WTC11 (cell line): Measurements from ENCODE around the gene SSH2. TPM values are rescaled to one million over a fixed set of nuclear protein-coding genes. Genes with fewer than 3 reads are reported as not detected.

Source experiments
- ATAC-seq: fragments of 200-7000 bp; cut with Tn5 transposase; 2 replicates; pipeline ENCODE4 v1.10.0; 2021; ENCODE audit warnings: mild to moderate bottlenecking, moderate library complexity
- CTCF ChIA-PET: fragments of 300-600 bp; sonication (Branson Sonifier 250); formaldehyde crosslinking; loops from one replicate; lab custom pipeline; 2021; ENCODE audit warnings: antibody characterized with exemption; lab: Charles Lee
- POLR2A ChIA-PET: fragments of 350-600 bp; sonication (Branson Sonifier 250); formaldehyde crosslinking; loops from one replicate; lab custom pipeline; 2021; ENCODE audit warnings: antibody characterized with exemption; lab: Charles Lee
- DNase-seq: peaks from one replicate; pipeline ENCODE4 v3.0.0; 2021; ENCODE audit warnings: low spot score
- H3K27ac Mint-ChIP-seq: 2 replicates; pipeline ENCODE4 v1.8.0; 2021; ENCODE audit warnings: mixed read lengths
- H3K27me3 Mint-ChIP-seq: 2 replicates; pipeline ENCODE4 v1.8.0; 2021; ENCODE audit warnings: low read depth, mild to moderate bottlenecking, moderate library complexity, mixed read lengths
- H3K36me3 Mint-ChIP-seq: 2 replicates; pipeline ENCODE4 v1.8.0; 2021; ENCODE audit warnings: mixed read lengths
- H3K4me1 Mint-ChIP-seq: 2 replicates; pipeline ENCODE4 v1.8.0; 2022; ENCODE audit warnings: mixed read lengths
- H3K4me3 Mint-ChIP-seq: 2 replicates; pipeline ENCODE4 v1.8.0; 2021; ENCODE audit warnings: mild to moderate bottlenecking, moderate library complexity, mixed read lengths
- H3K9me3 Mint-ChIP-seq: 2 replicates; pipeline ENCODE4 v1.8.0; 2021; ENCODE audit warnings: mixed read lengths
- CREB1 ChIP-seq: sonication (generic); formaldehyde crosslinking; IDR thresholded peaks from 2 replicates; pipeline ENCODE4 v1.8.0; 2023; ENCODE audit warnings: mild to moderate bottlenecking, missing genetic modification reagents
- ESRRA ChIP-seq: sonication (generic); formaldehyde crosslinking; IDR thresholded peaks from 2 replicates; pipeline ENCODE4 v1.8.1; 2022; ENCODE audit warnings: mild to moderate bottlenecking, missing genetic modification reagents, borderline replicate concordance
- FOXP1 ChIP-seq: sonication (generic); formaldehyde crosslinking; IDR thresholded peaks from 2 replicates; pipeline ENCODE4 v1.8.0; 2022; ENCODE audit warnings: missing genetic modification reagents, mild to moderate bottlenecking, moderate library complexity, borderline replicate concordance
- JAZF1 ChIP-seq: fragments of 250-450 bp; sonication (Bioruptor Pico); IDR thresholded peaks from 2 replicates; pipeline ENCODE4 v1.9.0; 2021; ENCODE audit warnings: moderate library complexity, mild to moderate bottlenecking, inconsistent platforms
- NFATC4 ChIP-seq: fragments of 250-450 bp; sonication (Bioruptor Pico); IDR thresholded peaks from 2 replicates; pipeline ENCODE4 v1.9.0; 2021; ENCODE audit warnings: mild to moderate bottlenecking
- NFYB ChIP-seq: sonication (generic); formaldehyde crosslinking; conservative IDR thresholded peaks from 2 replicates; pipeline ENCODE4 v1.8.0; 2022; ENCODE audit warnings: low read depth, missing genetic modification reagents
- RORB ChIP-seq: fragments of 250-450 bp; sonication (Bioruptor Pico); IDR thresholded peaks from 2 replicates; pipeline ENCODE4 v1.9.0; 2021; ENCODE audit warnings: mild to moderate bottlenecking
- ZNF219 ChIP-seq: sonication (generic); formaldehyde crosslinking; IDR thresholded peaks from 2 replicates; pipeline ENCODE4 v1.8.0; 2023; ENCODE audit warnings: missing genetic modification reagents, mild to moderate bottlenecking, borderline replicate concordance
- ZNF416 ChIP-seq: fragments of 250-450 bp; sonication (Bioruptor Pico); IDR thresholded peaks from 2 replicates; pipeline ENCODE4 v1.9.0; 2021; ENCODE audit warnings: mild to moderate bottlenecking, inconsistent platforms
- total RNA-seq: library from RNA; stranded (reverse); gene quantifications from 3 replicates; pipeline ENCODE4 v1.2.3, GENCODE V29; 2021
- TF ChIP-seq, protein P1 (sequence below): sonication (generic); formaldehyde crosslinking; IDR thresholded peaks from 2 replicates; pipeline ENCODE4 v1.8.0; 2023; ENCODE audit warnings: missing genetic modification reagents, mild to moderate bottlenecking, borderline replicate concordance
- TF ChIP-seq, protein P2 (sequence below): fragments of 200-600 bp; IDR thresholded peaks from 2 replicates; pipeline ENCODE4 v1.8.0; 2022; ENCODE audit warnings: antibody characterized with exemption
- TF ChIP-seq, protein P3 (sequence below): fragments of 250-450 bp; sonication (Bioruptor Pico); IDR thresholded peaks from 2 replicates; pipeline ENCODE4 v1.9.0; 2021; ENCODE audit warnings: mild to moderate bottlenecking, borderline replicate concordance
- TF ChIP-seq, protein P4 (sequence below): sonication (generic); formaldehyde crosslinking; IDR thresholded peaks from 2 replicates; pipeline ENCODE4 v1.8.1; 2023; ENCODE audit warnings: mild to moderate bottlenecking, missing genetic modification reagents, moderate library complexity
- TF ChIP-seq, protein P5 (sequence below): sonication (generic); formaldehyde crosslinking; IDR thresholded peaks from 2 replicates; pipeline ENCODE4 v1.8.0; 2022; ENCODE audit warnings: mild to moderate bottlenecking, missing genetic modification reagents
- TF ChIP-seq, protein P6 (sequence below): sonication (generic); formaldehyde crosslinking; IDR thresholded peaks from 2 replicates; pipeline ENCODE4 v1.8.1; 2023; ENCODE audit warnings: mild to moderate bottlenecking, missing genetic modification reagents, borderline replicate concordance

SSH2 gene
- total RNA-seq, 1 experiment from 2014 or later: 14.3 TPM

DNA sequence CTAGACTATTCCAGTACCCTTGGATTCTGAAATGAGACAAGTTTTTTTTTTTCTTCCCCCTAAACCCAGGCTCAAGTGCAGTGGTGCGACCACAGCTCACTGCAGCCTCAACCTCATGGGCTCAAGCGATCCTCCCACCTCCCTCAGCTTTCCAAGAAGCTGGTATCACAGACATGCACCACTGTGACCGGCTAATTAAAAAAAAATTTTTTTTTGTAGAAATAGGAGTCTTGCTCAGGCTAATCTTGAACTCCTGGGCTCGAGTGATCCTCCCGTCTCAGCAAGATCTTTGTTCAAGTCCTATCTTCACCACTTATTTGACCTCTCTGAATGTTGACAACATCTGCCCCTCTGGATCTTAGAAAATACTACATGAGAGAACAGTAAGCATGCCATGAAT is 280.7 kb downstream of the SSH2 start:
- DNase-seq (no peak), ATAC-seq (no peak)
- H3K27ac Mint-ChIP-seq: no peak overlapping the region
- H3K4me3 Mint-ChIP-seq: no peak overlapping the region
- ChIA-PET CTCF (interaction anchor here (1.5 kb wide), 1 partner anchor 10 kb away, joined by 5 read pairs; no protein-coding TSS in a partner anchor), POLR2A (no interaction called here)
- H3K9me3 Mint-ChIP-seq: no peaks in the 10 kb centered on the region
- no peak for TF ChIP-seq ZNF219 (CRISPR knock-in tag)
- TF ChIP-seq, protein P1, sequence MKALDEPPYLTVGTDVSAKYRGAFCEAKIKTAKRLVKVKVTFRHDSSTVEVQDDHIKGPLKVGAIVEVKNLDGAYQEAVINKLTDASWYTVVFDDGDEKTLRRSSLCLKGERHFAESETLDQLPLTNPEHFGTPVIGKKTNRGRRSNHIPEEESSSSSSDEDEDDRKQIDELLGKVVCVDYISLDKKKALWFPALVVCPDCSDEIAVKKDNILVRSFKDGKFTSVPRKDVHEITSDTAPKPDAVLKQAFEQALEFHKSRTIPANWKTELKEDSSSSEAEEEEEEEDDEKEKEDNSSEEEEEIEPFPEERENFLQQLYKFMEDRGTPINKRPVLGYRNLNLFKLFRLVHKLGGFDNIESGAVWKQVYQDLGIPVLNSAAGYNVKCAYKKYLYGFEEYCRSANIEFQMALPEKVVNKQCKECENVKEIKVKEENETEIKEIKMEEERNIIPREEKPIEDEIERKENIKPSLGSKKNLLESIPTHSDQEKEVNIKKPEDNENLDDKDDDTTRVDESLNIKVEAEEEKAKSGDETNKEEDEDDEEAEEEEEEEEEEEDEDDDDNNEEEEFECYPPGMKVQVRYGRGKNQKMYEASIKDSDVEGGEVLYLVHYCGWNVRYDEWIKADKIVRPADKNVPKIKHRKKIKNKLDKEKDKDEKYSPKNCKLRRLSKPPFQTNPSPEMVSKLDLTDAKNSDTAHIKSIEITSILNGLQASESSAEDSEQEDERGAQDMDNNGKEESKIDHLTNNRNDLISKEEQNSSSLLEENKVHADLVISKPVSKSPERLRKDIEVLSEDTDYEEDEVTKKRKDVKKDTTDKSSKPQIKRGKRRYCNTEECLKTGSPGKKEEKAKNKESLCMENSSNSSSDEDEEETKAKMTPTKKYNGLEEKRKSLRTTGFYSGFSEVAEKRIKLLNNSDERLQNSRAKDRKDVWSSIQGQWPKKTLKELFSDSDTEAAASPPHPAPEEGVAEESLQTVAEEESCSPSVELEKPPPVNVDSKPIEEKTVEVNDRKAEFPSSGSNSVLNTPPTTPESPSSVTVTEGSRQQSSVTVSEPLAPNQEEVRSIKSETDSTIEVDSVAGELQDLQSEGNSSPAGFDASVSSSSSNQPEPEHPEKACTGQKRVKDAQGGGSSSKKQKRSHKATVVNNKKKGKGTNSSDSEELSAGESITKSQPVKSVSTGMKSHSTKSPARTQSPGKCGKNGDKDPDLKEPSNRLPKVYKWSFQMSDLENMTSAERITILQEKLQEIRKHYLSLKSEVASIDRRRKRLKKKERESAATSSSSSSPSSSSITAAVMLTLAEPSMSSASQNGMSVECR (CRISPR knock-in tag): no peak
- TF ChIP-seq, protein P2, sequence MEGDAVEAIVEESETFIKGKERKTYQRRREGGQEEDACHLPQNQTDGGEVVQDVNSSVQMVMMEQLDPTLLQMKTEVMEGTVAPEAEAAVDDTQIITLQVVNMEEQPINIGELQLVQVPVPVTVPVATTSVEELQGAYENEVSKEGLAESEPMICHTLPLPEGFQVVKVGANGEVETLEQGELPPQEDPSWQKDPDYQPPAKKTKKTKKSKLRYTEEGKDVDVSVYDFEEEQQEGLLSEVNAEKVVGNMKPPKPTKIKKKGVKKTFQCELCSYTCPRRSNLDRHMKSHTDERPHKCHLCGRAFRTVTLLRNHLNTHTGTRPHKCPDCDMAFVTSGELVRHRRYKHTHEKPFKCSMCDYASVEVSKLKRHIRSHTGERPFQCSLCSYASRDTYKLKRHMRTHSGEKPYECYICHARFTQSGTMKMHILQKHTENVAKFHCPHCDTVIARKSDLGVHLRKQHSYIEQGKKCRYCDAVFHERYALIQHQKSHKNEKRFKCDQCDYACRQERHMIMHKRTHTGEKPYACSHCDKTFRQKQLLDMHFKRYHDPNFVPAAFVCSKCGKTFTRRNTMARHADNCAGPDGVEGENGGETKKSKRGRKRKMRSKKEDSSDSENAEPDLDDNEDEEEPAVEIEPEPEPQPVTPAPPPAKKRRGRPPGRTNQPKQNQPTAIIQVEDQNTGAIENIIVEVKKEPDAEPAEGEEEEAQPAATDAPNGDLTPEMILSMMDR: no peak
- no peak for TF ChIP-seq NFYB (CRISPR knock-in tag)
- TF ChIP-seq NFATC4: no peak
- TF ChIP-seq ESRRA (CRISPR knock-in tag): no peak
- TF ChIP-seq CREB1: no peak
- TF ChIP-seq, protein P3, sequence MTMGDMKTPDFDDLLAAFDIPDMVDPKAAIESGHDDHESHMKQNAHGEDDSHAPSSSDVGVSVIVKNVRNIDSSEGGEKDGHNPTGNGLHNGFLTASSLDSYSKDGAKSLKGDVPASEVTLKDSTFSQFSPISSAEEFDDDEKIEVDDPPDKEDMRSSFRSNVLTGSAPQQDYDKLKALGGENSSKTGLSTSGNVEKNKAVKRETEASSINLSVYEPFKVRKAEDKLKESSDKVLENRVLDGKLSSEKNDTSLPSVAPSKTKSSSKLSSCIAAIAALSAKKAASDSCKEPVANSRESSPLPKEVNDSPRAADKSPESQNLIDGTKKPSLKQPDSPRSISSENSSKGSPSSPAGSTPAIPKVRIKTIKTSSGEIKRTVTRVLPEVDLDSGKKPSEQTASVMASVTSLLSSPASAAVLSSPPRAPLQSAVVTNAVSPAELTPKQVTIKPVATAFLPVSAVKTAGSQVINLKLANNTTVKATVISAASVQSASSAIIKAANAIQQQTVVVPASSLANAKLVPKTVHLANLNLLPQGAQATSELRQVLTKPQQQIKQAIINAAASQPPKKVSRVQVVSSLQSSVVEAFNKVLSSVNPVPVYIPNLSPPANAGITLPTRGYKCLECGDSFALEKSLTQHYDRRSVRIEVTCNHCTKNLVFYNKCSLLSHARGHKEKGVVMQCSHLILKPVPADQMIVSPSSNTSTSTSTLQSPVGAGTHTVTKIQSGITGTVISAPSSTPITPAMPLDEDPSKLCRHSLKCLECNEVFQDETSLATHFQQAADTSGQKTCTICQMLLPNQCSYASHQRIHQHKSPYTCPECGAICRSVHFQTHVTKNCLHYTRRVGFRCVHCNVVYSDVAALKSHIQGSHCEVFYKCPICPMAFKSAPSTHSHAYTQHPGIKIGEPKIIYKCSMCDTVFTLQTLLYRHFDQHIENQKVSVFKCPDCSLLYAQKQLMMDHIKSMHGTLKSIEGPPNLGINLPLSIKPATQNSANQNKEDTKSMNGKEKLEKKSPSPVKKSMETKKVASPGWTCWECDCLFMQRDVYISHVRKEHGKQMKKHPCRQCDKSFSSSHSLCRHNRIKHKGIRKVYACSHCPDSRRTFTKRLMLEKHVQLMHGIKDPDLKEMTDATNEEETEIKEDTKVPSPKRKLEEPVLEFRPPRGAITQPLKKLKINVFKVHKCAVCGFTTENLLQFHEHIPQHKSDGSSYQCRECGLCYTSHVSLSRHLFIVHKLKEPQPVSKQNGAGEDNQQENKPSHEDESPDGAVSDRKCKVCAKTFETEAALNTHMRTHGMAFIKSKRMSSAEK: no peak
- TF ChIP-seq, protein P4, sequence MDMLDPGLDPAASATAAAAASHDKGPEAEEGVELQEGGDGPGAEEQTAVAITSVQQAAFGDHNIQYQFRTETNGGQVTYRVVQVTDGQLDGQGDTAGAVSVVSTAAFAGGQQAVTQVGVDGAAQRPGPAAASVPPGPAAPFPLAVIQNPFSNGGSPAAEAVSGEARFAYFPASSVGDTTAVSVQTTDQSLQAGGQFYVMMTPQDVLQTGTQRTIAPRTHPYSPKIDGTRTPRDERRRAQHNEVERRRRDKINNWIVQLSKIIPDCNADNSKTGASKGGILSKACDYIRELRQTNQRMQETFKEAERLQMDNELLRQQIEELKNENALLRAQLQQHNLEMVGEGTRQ (CRISPR knock-in tag): no peak
- no peaks in the 10 kb centered on the region for H3K4me1 Mint-ChIP-seq
- H3K27me3 Mint-ChIP-seq: no peaks in the 10 kb centered on the region
- H3K36me3 Mint-ChIP-seq: peaks cover 2% of the 10 kb centered on the region; the same call in 1 of the 2 replicates

DNA sequence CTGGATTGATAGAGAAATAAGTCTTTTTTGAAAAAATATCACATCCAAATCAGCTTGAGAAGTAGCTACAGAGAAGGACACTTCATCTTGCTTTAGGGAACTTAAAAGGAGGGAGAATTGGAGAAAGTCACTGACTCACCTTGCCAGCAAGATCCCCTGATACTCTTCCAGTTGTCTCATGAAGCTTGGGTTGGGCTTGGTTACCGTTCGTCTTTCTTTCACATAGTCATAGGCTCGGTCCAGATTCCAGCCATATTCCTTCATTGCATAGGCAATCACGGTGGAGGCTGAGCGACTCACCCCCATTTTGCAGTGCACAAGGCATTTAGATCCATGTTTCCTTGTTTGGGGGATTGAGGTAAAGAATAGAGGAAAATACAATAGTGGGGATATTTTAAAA is 282.0 kb downstream of the SSH2 start:
- no peak for DNase-seq
- H3K4me3 Mint-ChIP-seq: no peak overlapping the region
- ATAC-seq: no peak
- H3K36me3 Mint-ChIP-seq: peaks cover 2% of the 10 kb centered on the region; the same call in 1 of the 2 replicates
- H3K27ac Mint-ChIP-seq: no peak overlapping the region
- H3K27me3 Mint-ChIP-seq: no peaks in the 10 kb centered on the region
- no peaks in the 10 kb centered on the region for H3K9me3 Mint-ChIP-seq
- no peaks in the 10 kb centered on the region for H3K4me1 Mint-ChIP-seq
- POLR2A ChIA-PET: no interaction called here
- CTCF ChIA-PET: interaction anchor here (1.3 kb wide), 1 partner anchor 9 kb away, joined by 5 read pairs; no protein-coding TSS in a partner anchor
- TF ChIP-seq JAZF1 (CRISPR knock-in tag) (no peak), ZNF416 (CRISPR knock-in tag) (no peak), FOXP1 (CRISPR knock-in tag) (no peak), RORB (no peak)
- TF ChIP-seq, protein P5, sequence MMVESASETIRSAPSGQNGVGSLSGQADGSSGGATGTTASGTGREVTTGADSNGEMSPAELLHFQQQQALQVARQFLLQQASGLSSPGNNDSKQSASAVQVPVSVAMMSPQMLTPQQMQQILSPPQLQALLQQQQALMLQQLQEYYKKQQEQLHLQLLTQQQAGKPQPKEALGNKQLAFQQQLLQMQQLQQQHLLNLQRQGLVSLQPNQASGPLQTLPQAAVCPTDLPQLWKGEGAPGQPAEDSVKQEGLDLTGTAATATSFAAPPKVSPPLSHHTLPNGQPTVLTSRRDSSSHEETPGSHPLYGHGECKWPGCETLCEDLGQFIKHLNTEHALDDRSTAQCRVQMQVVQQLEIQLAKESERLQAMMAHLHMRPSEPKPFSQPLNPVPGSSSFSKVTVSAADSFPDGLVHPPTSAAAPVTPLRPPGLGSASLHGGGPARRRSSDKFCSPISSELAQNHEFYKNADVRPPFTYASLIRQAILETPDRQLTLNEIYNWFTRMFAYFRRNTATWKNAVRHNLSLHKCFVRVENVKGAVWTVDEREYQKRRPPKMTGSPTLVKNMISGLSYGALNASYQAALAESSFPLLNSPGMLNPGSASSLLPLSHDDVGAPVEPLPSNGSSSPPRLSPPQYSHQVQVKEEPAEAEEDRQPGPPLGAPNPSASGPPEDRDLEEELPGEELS: no peak
- TF ChIP-seq, protein P6, sequence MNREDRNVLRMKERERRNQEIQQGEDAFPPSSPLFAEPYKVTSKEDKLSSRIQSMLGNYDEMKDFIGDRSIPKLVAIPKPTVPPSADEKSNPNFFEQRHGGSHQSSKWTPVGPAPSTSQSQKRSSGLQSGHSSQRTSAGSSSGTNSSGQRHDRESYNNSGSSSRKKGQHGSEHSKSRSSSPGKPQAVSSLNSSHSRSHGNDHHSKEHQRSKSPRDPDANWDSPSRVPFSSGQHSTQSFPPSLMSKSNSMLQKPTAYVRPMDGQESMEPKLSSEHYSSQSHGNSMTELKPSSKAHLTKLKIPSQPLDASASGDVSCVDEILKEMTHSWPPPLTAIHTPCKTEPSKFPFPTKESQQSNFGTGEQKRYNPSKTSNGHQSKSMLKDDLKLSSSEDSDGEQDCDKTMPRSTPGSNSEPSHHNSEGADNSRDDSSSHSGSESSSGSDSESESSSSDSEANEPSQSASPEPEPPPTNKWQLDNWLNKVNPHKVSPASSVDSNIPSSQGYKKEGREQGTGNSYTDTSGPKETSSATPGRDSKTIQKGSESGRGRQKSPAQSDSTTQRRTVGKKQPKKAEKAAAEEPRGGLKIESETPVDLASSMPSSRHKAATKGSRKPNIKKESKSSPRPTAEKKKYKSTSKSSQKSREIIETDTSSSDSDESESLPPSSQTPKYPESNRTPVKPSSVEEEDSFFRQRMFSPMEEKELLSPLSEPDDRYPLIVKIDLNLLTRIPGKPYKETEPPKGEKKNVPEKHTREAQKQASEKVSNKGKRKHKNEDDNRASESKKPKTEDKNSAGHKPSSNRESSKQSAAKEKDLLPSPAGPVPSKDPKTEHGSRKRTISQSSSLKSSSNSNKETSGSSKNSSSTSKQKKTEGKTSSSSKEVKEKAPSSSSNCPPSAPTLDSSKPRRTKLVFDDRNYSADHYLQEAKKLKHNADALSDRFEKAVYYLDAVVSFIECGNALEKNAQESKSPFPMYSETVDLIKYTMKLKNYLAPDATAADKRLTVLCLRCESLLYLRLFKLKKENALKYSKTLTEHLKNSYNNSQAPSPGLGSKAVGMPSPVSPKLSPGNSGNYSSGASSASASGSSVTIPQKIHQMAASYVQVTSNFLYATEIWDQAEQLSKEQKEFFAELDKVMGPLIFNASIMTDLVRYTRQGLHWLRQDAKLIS: no peak
